ENCODE measurements around the gene RTN4R. TPM values are rescaled to one million over a fixed set of nuclear protein-coding genes. Genes with fewer than 3 reads are reported as not detected.

The RTN4R gene
- total and polyA plus RNA-seq, 9 of the 15 experiments (the other 6 are each of a cell fraction or from before 2014, with no cell fraction given), result 0.04 to 2.8 (median 1.4) TPM; not detected in 3

GRCh38 chr22:20256551-20257211, 11.4 kb downstream of the RTN4R start (continued):
- no peak for TF ChIP-seq THRAP3 (IDR thresholded peaks at IDR 0.05; ENCODE audit: borderline replicate concordance)
- 0 out of 2 replicates have a peak, but pooled peaks have one; percentile 48 for TF ChIP-seq TCF7 (IDR thresholded peaks at IDR 0.05; ENCODE audit: borderline replicate concordance)
- TF ChIP-seq ZNF79 (CRISPR knock-in tag; IDR thresholded peaks at IDR 0.05; ENCODE audit: low read depth), result no peak
- TF ChIP-seq ZBTB2 (IDR thresholded peaks at IDR 0.05), result no peak
- 0 out of 2 replicates have a peak, but pooled peaks have one; percentile 11 for TF ChIP-seq E4F1 (CRISPR knock-in tag; IDR thresholded peaks at IDR 0.05; ENCODE audit: borderline replicate concordance)
- no peak for TF ChIP-seq CTBP1 (IDR thresholded peaks at IDR 0.05; ENCODE audit: borderline replicate concordance)
- no peak for TF ChIP-seq FOXJ3 (CRISPR knock-in tag; IDR thresholded peaks at IDR 0.05)
- TF ChIP-seq CREB3L1 (IDR thresholded peaks at IDR 0.05; ENCODE audit: borderline replicate concordance, low read depth), result no peak
- peak; percentile 24; the same call in 1 of the 2 replicates for TF ChIP-seq PHF8 (IDR thresholded peaks at IDR 0.05; ENCODE audit: borderline replicate concordance, low read length)
- no peak for TF ChIP-seq HMG20B (CRISPR knock-in tag; IDR thresholded peaks at IDR 0.05)
- no peak for TF ChIP-seq ETV6 (IDR thresholded peaks at IDR 0.05; ENCODE audit: borderline replicate concordance in 1 of 2, low read depth in 2 of 2, low read length in 1 of 2)
- no peak for TF ChIP-seq ETV6 (CRISPR knock-in tag; IDR thresholded peaks at IDR 0.05; ENCODE audit: borderline replicate concordance)
- TF ChIP-seq STAT5A (IDR thresholded peaks at IDR 0.05; ENCODE audit: borderline replicate concordance, low read length), result no peak
- no peak for TF ChIP-seq PHF21A (IDR thresholded peaks at IDR 0.05; ENCODE audit: borderline replicate concordance, low read depth)
- TF ChIP-seq FOXA1 (IDR thresholded peaks at IDR 0.05; ENCODE audit: borderline replicate concordance), result no peak
- peak; percentile 13 for TF ChIP-seq CHD1 (IDR thresholded peaks at IDR 0.05; ENCODE audit: low read length)
- TF ChIP-seq HDAC1 (IDR thresholded peaks at IDR 0.05), result no peak
- no peak for TF ChIP-seq MYC (IDR thresholded peaks at IDR 0.05; ENCODE audit: low read depth, low read length)
- no peak for TF ChIP-seq MYC (CRISPR knock-in tag; IDR thresholded peaks at IDR 0.05; ENCODE audit: borderline replicate concordance, low read depth)
- TF ChIP-seq ZFPM2 (CRISPR knock-in tag; IDR thresholded peaks at IDR 0.05), result no peak

All from K562 (cell line).